Endometrial microvascular endothelial cells (primary cell): ENCODE measurements around the gene CREBRF. TPM values are rescaled to one million over a fixed set of nuclear protein-coding genes. Genes with fewer than 3 reads are reported as not detected.
"Not testable (repeated sequence)": the region's sequence is repeated elsewhere in the genome, so short reads cannot be mapped to it uniquely, and the experiment has no call there.

ENCODE experiments used
- in situ Hi-C: cut with HindIII; loops from 2 replicates; pipeline ENCODE4 v1.10.0; 2017; ENCODE audit warnings: low sequenced_read_pairs, low pct_unique_long_range_greater_than_20kb; ENCODE audit errors: inconsistent ontology term
- total RNA-seq: library from RNA; depleted of rRNA; stranded (reverse); fragments of >200 nt; gene quantifications from one replicate; pipeline ENCODE4 v1.2.3, GENCODE V29; 2015; ENCODE audit errors: inconsistent ontology term

Gene CREBRF
- total RNA-seq, 1 donor from 2014 or later = 5.2 TPM

- in situ Hi-C loops = no loop called here
Measured at GRCh38 chr5:173033923-173034322, 22.2 kb upstream of the CREBRF start.

GRCh38 chr5:173035904-173036707 lies 20.0 kb upstream of the CREBRF start:
- in situ Hi-C loops = no loop called here

GRCh38 chr5:173039188-173039587 lies 17.0 kb upstream of the CREBRF start:
- in situ Hi-C loops = no loop called here

- in situ Hi-C loops = no loop called here
Measured at GRCh38 chr5:173039964-173040363, 16.2 kb upstream of the CREBRF start.

- in situ Hi-C loops = no loop called here
Measured at GRCh38 chr5:173041881-173042762, 14.0 kb upstream of the CREBRF start.

- in situ Hi-C loops = no loop called here
Measured at GRCh38 chr5:173042763-173043107, 13.4 kb upstream of the CREBRF start.

GRCh38 chr5:173045474-173045873 lies 10.7 kb upstream of the CREBRF start:
- in situ Hi-C loops = no loop called here

GRCh38 chr5:173047096-173047837 lies 8.9 kb upstream of the CREBRF start:
- in situ Hi-C loops = not testable (repeated sequence)

GRCh38 chr5:173047838-173048105 lies 8.4 kb upstream of the CREBRF start:
- in situ Hi-C loops = no loop called here

- in situ Hi-C loops = no loop called here
Measured at GRCh38 chr5:173050791-173051190, 5.4 kb upstream of the CREBRF start.

GRCh38 chr5:173051746-173052145 lies 4.4 kb upstream of the CREBRF start:
- in situ Hi-C loops = no loop called here

- in situ Hi-C loops = no loop called here
Measured at GRCh38 chr5:173053041-173053440, 3.1 kb upstream of the CREBRF start.

GRCh38 chr5:173055042-173055721 lies 970 bp upstream of the CREBRF start:
- in situ Hi-C loops = no loop called here

GRCh38 chr5:173055722-173055982 lies 500 bp upstream of the CREBRF start:
- in situ Hi-C loops = no loop called here

- in situ Hi-C loops = no loop called here
Measured at GRCh38 chr5:173056783-173057061, 570 bp downstream of the CREBRF start.

- in situ Hi-C loops = no loop called here
Measured at GRCh38 chr5:173057062-173057924, 1.1 kb downstream of the CREBRF start.

GRCh38 chr5:173062141-173062540 lies 6.0 kb downstream of the CREBRF start:
- in situ Hi-C loops = no loop called here

- in situ Hi-C loops = no loop called here
Measured at GRCh38 chr5:173065155-173065554, 9.0 kb downstream of the CREBRF start.

GRCh38 chr5:173069671-173070070 lies 13.5 kb downstream of the CREBRF start:
- in situ Hi-C loops = no loop called here
